K562 (cell line): ENCODE data around the gene ANK3. TPM values are rescaled to one million over a fixed set of nuclear protein-coding genes. Genes with fewer than 3 reads are reported as not detected.

Source experiments
- ATAC-seq: fragments of 200-7000 bp; cut with Tn5 transposase; 3 replicates; pipeline ENCODE4 v1.9.1; 2020; ENCODE audit warnings: moderate library complexity
- BruUV-seq: library from RNA; stranded (reverse); fragments of 400-500 nt; replicated peaks from 2 replicates; lab custom pipeline; 2021; lab: Mats Ljungman, UMichigan
- CTCF ChIA-PET: fragments of 300-600 bp; formaldehyde crosslinking; extraction: SDS; loops from one replicate; lab custom pipeline; 2021; ENCODE audit warnings: low intra/inter-chr PET ratio; lab: Yijun Ruan, JAX
- POLR2A ChIA-PET: fragments of 300-600, 350-650 bp; sonication (Branson Sonifier 250); formaldehyde crosslinking; extraction: SDS; loops from one replicate; lab custom pipeline; 2021; ENCODE audit warnings: antibody characterized with exemption, inconsistent platforms; lab: Yijun Ruan, JAX
- DNase-seq, 4 experiments: peaks; one replicate each; pipeline versions ENCODE4 v3.0.0 to v3.0.0-alpha.2; 2011 to 2018; ENCODE audit warnings: low spot score in 3 of 4, mixed read lengths in 3 of 4; ENCODE audit errors: extremely low read depth in 1 of 4
- FAIRE-seq: peaks from 2 replicates; lab custom pipeline; 2011; peaks lifted over from hg19 to GRCh38; lab: Jason Lieb, UNC
- H2AFZ ChIP-seq: 2 replicates; pipeline ENCODE4 v1.6.0; 2011; ENCODE audit warnings: low read depth, low read length, control low read depth, inconsistent platforms
- H3K27ac ChIP-seq: fragments of 200-600 bp; 3 replicates; pipeline ENCODE4 v1.8.0; 2011; ENCODE audit warnings: low read depth, mild to moderate bottlenecking, control low read depth, inconsistent platforms, low read length, moderate library complexity, mixed read lengths; ENCODE audit errors: extremely low read depth
- H3K27me3 ChIP-seq, 2 experiments: fragments of 300-600 bp in 1 of 2; 2 replicates in 1 of 2; 3 replicates in 1 of 2; pipeline versions ENCODE4 v1.6.0 to v1.8.0; 2011; ENCODE audit warnings: inconsistent platforms in 2 of 2, low read length in 2 of 2, mild to moderate bottlenecking in 1 of 2, mixed read lengths in 1 of 2, moderate library complexity in 1 of 2; ENCODE audit not compliant: control insufficient read depth in 2 of 2, insufficient read depth in 2 of 2
- H3K36me3 ChIP-seq: fragments of 300-600 bp; 3 replicates; pipeline ENCODE4 v1.8.0; 2011; ENCODE audit warnings: mild to moderate bottlenecking, low read length, inconsistent platforms; ENCODE audit not compliant: control insufficient read depth, insufficient read depth
- H3K4me1 ChIP-seq, 2 experiments: fragments of 200-600 bp in 1 of 2; replicated peaks in 1 of 2; 2 replicates in 1 of 2; 3 replicates in 1 of 2; pipeline versions ENCODE4 v1.5.1 to v1.8.0; 2011; ENCODE audit warnings: inconsistent platforms in 2 of 2, low read length in 2 of 2, mild to moderate bottlenecking in 1 of 2, mixed read lengths in 1 of 2, moderate library complexity in 1 of 2; ENCODE audit not compliant: control insufficient read depth in 2 of 2, insufficient read depth in 2 of 2
- H3K4me2 ChIP-seq: 2 replicates; pipeline ENCODE4 v1.6.1; 2011; ENCODE audit warnings: low read length, control low read depth, inconsistent platforms, mixed read lengths; ENCODE audit not compliant: insufficient read depth
- H3K4me3 ChIP-seq: fragments of 200-600 bp; sonication (generic), shearing (Covaris generic); 2 replicates; pipeline ENCODE4 v1.5.1; 2016; ENCODE audit warnings: control low read depth, inconsistent platforms
- H3K79me2 ChIP-seq: fragments of 200-600 bp; 3 replicates; pipeline ENCODE4 v1.8.0; 2011; ENCODE audit warnings: low read length, inconsistent platforms; ENCODE audit not compliant: control insufficient read depth, insufficient read depth
- H3K9ac ChIP-seq, 2 experiments: 2 replicates each; pipeline versions ENCODE4 v1.6.0 to v1.6.1; 2011; ENCODE audit warnings: low read depth in 2 of 2, low read length in 2 of 2, control low read depth in 1 of 2, inconsistent platforms in 1 of 2, mild to moderate bottlenecking in 1 of 2, mixed read lengths in 1 of 2; ENCODE audit not compliant: insufficient read depth in 1 of 2
- H3K9me1 ChIP-seq: one replicate; pipeline ENCODE4 v1.6.0; 2011; ENCODE audit warnings: inconsistent platforms, mild to moderate bottlenecking, low read length, moderate library complexity; ENCODE audit not compliant: control insufficient read depth, insufficient read depth
- H3K9me3 ChIP-seq: replicated peaks from 2 replicates; pipeline ENCODE4 v1.5.1; 2011; ENCODE audit warnings: low read depth, low read length, inconsistent platforms; ENCODE audit not compliant: control insufficient read depth, insufficient read depth
- H4K20me1 ChIP-seq: replicated peaks from 2 replicates; pipeline ENCODE4 v1.6.1; 2011; ENCODE audit warnings: low read length, inconsistent platforms, mixed read lengths; ENCODE audit not compliant: control insufficient read depth, insufficient read depth
- BRF1 ChIP-seq: IDR thresholded peaks from 3 replicates; pipeline ENCODE4 v1.6.1; 2011; ENCODE audit warnings: borderline replicate concordance, mild to moderate bottlenecking; ENCODE audit not compliant: insufficient read length; ENCODE audit errors: extremely low read depth
- C11orf30 ChIP-seq: fragments of 450-650 bp; IDR thresholded peaks from 2 replicates; pipeline ENCODE4 v1.6.1; 2016; ENCODE audit warnings: low read depth, mild to moderate bottlenecking
- CC2D1A ChIP-seq: fragments of 450-650 bp; IDR thresholded peaks from 2 replicates; pipeline ENCODE4 v1.6.1; 2017; ENCODE audit warnings: mild to moderate bottlenecking
- FOXA3 ChIP-seq, 2 experiments: fragments of 450-650 bp in 1 of 2; sonication (generic) in 1 of 2; formaldehyde crosslinking; IDR thresholded peaks in 1 of 2; conservative IDR thresholded peaks in 1 of 2; 2 replicates each; pipeline versions ENCODE4 v1.4.0 to v1.8.0; 2020 to 2022; ENCODE audit warnings: mild to moderate bottlenecking in 2 of 2, missing genetic modification reagents in 1 of 2
- HDGF ChIP-seq: fragments of 450-650 bp; IDR thresholded peaks from 2 replicates; pipeline ENCODE4 v1.6.1; 2016
- HEY1 ChIP-seq: fragments of 250-450 bp; sonication (Bioruptor Pico); IDR thresholded peaks from 2 replicates; pipeline ENCODE4 v1.5.0; 2020; ENCODE audit warnings: mild to moderate bottlenecking, moderate library complexity, borderline replicate concordance
- JUNB ChIP-seq: fragments of 450-650 bp; formaldehyde crosslinking; conservative IDR thresholded peaks from 2 replicates; pipeline ENCODE4 v1.4.0; 2020; ENCODE audit warnings: mild to moderate bottlenecking
- SRF ChIP-seq, 2 experiments: fragments of 250-450, 450-650 bp in 1 of 2; sonication (Bioruptor Pico) in 1 of 2; sonication (generic) in 1 of 2; formaldehyde crosslinking; IDR thresholded peaks; 2 replicates each; pipeline versions ENCODE4 v1.5.0 to v1.5.1; 2020 to 2022; ENCODE audit warnings: mild to moderate bottlenecking in 1 of 2, missing genetic modification reagents in 1 of 2
- TAF15 ChIP-seq: fragments of 200-400 bp; formaldehyde crosslinking; IDR thresholded peaks from 2 replicates; pipeline ENCODE4 v1.6.1; 2017; ENCODE audit warnings: mild to moderate bottlenecking, low read depth, low read length, moderate library complexity
- U2AF2 ChIP-seq: fragments of 200-400 bp; formaldehyde crosslinking; optimal IDR thresholded peaks from 2 replicates; pipeline ENCODE3; 2017; ENCODE audit warnings: low read depth, mild to moderate bottlenecking, low read length
- ZNF224 ChIP-seq: sonication (generic); formaldehyde crosslinking; IDR thresholded peaks from 2 replicates; pipeline ENCODE4 v1.8.0; 2022; ENCODE audit warnings: mild to moderate bottlenecking, missing genetic modification reagents
- ZNF239 ChIP-seq: fragments of 250-450 bp; sonication (Bioruptor Pico); IDR thresholded peaks from 2 replicates; pipeline ENCODE4 v1.4.0; 2020; ENCODE audit warnings: mild to moderate bottlenecking
- ZNF316 ChIP-seq: fragments of 450-650 bp; IDR thresholded peaks from 2 replicates; pipeline ENCODE4 v1.6.1; 2016
- WGBS: fragments of 100-300 bp; shearing (Covaris generic); methylation state at CpG from one replicate; pipeline ENCODE4 v1.1.6; 2016; ENCODE audit warnings: low coverage, mixed read lengths; ENCODE audit not compliant: insufficient coverage; ENCODE audit errors: missing lambda C conversion rate; 5-methylcytosine and 5-hydroxymethylcytosine counted together
- in situ Hi-C: fragments of 300-500 bp; cut with MboI; formaldehyde crosslinking; loops from 4 replicates; pipeline ENCODE4 v1.15.0; 2018; ENCODE audit warnings: inconsistent platforms, mixed read lengths
- intact Hi-C: fragments of 100-400 bp; cut with micrococcal nuclease; formaldehyde crosslinking; loops from 2 replicates; pipeline ENCODE4 v1.14.2; 2022
- polyA plus RNA-seq, 8 experiments: library from polyadenylated mRNA; depleted of rRNA in 4 of 8; stranded (reverse) in 5 of 8; unstranded in 3 of 8; fragments of >200 nt; fragmentation: Nextera tagmentation in 2 of 8; fragmentation: Illumina TruSeq in 1 of 8; extraction: Ambion mirVana in 2 of 8; extraction: Trizol in 1 of 8; gene quantifications; 2 replicates each; pipeline versions ENCODE4 v1.2.1 to v1.2.3, GENCODE V29; 2011 to 2014; ENCODE audit warnings: inconsistent platforms in 1 of 8, missing spikeins in 1 of 8
- total RNA-seq, 7 experiments: library from RNA; depleted of rRNA in 6 of 7; stranded (reverse); fragments of >200 nt in 6 of 7; fragmentation: Illumina TruSeq in 2 of 7; extraction: Trizol in 2 of 7; gene quantifications; 2 replicates each; pipeline versions ENCODE4 v1.2.1 to v1.2.3, GENCODE V29; 2011 to 2021; ENCODE audit warnings: low replicate concordance in 1 of 7
- TF ChIP-seq, protein P1 (sequence below): fragments of 450-650 bp; IDR thresholded peaks from 2 replicates; pipeline ENCODE4 v1.6.1; 2016; ENCODE audit warnings: mild to moderate bottlenecking

Gene ANK3
- total and polyA plus RNA-seq, 9 of the 15 experiments (the other 6 are each of a cell fraction or from before 2014, with no cell fraction given) = 10.0 to 32.3 (median 17.9) TPM

DNA sequence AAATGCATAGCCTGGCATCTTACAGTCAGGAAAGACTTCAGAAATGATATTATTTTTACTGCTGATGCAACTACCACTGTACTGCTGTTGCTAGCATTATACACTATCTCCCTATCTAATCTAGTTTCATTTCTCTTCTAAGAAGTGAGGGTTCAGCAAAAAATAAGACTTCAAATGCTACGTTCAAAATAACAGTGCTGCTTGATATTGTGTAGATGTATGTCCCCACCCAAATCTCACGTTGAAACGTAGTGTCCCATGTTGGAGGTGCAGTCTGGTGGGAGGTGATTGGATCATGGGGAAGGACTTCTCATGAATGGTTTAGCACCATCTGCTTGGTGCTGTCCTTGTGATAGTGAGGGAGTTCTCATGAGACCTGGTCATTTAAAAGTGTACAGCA, 129.4 kb downstream of the ANK3 start:
- Histone ChIP-seq H4K20me1 (peaks cover 9% of the 10 kb centered on the region; the same call in 1 of the 2 replicates), H3K36me3 (0 out of 3 replicates have a peak, but pooled peaks cover 4% of the 10 kb centered on the region), H3K9me1 (no peaks in the 10 kb centered on the region), H2AFZ (no peak overlapping the region), H3K27me3 (no peaks in the 10 kb centered on the region), H3K9ac (no peak overlapping the region), H3K79me2 (no peaks in the 10 kb centered on the region), H3K9me3 (peaks cover 2% of the 10 kb centered on the region; the same call in 1 of the 2 replicates), H3K4me1 (peaks cover 0 to 21% of the 10 kb centered on the region in 2 experiments; a peak in 3 of 5 replicates), H3K4me2 (no peak overlapping the region), H3K4me3 (no peak overlapping the region), H3K27ac (no peak overlapping the region)
- no peak for ATAC-seq
- WGBS = 74% methylated on average over 3 of the region's 3 CpGs
- no peak for FAIRE-seq
- no TSS peak for BruUV-seq
- DNase-seq = no peak
- peak; percentile 49; the same call in 1 of the 2 replicates for TF ChIP-seq C11orf30
- no peak for TF ChIP-seq HDGF
- no peak for TF ChIP-seq JUNB (CRISPR knock-in tag)
- no peak for TF ChIP-seq TAF15
- peak; percentile 73 for TF ChIP-seq CC2D1A
- peak; percentile 52 for TF ChIP-seq ZNF316
- no peak for TF ChIP-seq ZNF224 (CRISPR knock-in tag)
- no peak for TF ChIP-seq U2AF2
- no peak for TF ChIP-seq HEY1 (CRISPR knock-in tag)
- TF ChIP-seq SRF (CRISPR knock-in tag; IDR thresholded peaks at IDR 0.05) = no peak
- TF ChIP-seq BRF1 = no peak
- TF ChIP-seq FOXA3 (CRISPR knock-in tag; conservative IDR thresholded peaks at IDR 0.05 in 1 of 2, IDR thresholded peaks at IDR 0.05 in 1 of 2) = no peak
- no peak for TF ChIP-seq ZNF239
- TF ChIP-seq, protein P1, sequence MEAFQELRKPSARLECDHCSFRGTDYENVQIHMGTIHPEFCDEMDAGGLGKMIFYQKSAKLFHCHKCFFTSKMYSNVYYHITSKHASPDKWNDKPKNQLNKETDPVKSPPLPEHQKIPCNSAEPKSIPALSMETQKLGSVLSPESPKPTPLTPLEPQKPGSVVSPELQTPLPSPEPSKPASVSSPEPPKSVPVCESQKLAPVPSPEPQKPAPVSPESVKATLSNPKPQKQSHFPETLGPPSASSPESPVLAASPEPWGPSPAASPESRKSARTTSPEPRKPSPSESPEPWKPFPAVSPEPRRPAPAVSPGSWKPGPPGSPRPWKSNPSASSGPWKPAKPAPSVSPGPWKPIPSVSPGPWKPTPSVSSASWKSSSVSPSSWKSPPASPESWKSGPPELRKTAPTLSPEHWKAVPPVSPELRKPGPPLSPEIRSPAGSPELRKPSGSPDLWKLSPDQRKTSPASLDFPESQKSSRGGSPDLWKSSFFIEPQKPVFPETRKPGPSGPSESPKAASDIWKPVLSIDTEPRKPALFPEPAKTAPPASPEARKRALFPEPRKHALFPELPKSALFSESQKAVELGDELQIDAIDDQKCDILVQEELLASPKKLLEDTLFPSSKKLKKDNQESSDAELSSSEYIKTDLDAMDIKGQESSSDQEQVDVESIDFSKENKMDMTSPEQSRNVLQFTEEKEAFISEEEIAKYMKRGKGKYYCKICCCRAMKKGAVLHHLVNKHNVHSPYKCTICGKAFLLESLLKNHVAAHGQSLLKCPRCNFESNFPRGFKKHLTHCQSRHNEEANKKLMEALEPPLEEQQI = peak; percentile 95; the same call in 1 of the 2 replicates
- intact Hi-C loops = no loop called here
- in situ Hi-C loops = no loop called here
- POLR2A ChIA-PET = interaction anchor here (0.6 to 1.8 kb wide), 3 partner anchors 10 to 37 kb away, joined by 3 to 4 read pairs (median 4); no protein-coding TSS in a partner anchor
- CTCF ChIA-PET = no interaction called here
